Endothelial cell of umbilical vein (primary cell): Measurements from ENCODE around the gene SMTNL2. TPM values are rescaled to one million over a fixed set of nuclear protein-coding genes. Genes with fewer than 3 reads are reported as not detected.

Experiments used
- BruUV-seq: library from RNA; stranded (reverse); fragments of 400-500 nt; replicated peaks from 2 replicates; lab custom pipeline; 2021; lab: Mats Ljungman, UMichigan
- CTCF ChIA-PET: fragments of 300-600, 350-600 bp; sonication (Branson Sonifier 250); formaldehyde crosslinking; loops from one replicate; lab custom pipeline; 2021; ENCODE audit warnings: antibody characterized with exemption, inconsistent platforms; lab: Charles Lee
- POLR2A ChIA-PET: fragments of 300-600, 350-600 bp; sonication (Branson Sonifier 250); formaldehyde crosslinking; loops from one replicate; lab custom pipeline; 2021; ENCODE audit warnings: antibody characterized with exemption, inconsistent platforms; lab: Charles Lee
- DNase-seq: peaks from one replicate; pipeline ENCODE4 v3.0.0-alpha.2; 2011; ENCODE audit warnings: low read depth, low spot score
- FAIRE-seq: peaks from 2 replicates; lab custom pipeline; 2011; peaks lifted over from hg19 to GRCh38; lab: Jason Lieb, UNC
- H2AFZ ChIP-seq: 2 replicates; pipeline ENCODE4 v1.6.0; 2012; ENCODE audit warnings: low read depth, low read length, control low read depth, inconsistent platforms
- H3K27ac ChIP-seq: 2 replicates; pipeline ENCODE4 v1.5.1; 2011; ENCODE audit warnings: low read depth, mild to moderate bottlenecking, control low read depth, low read length, moderate library complexity; ENCODE audit not compliant: insufficient read depth
- H3K27me3 ChIP-seq, 2 experiments: 2 replicates each; pipeline versions ENCODE4 v1.6.0 to v1.6.1; 2011; ENCODE audit warnings: low read length in 2 of 2, mixed read lengths in 1 of 2; ENCODE audit not compliant: control insufficient read depth in 2 of 2, insufficient read depth in 2 of 2
- H3K36me3 ChIP-seq, 2 experiments: 2 replicates in 1 of 2; 3 replicates in 1 of 2; pipeline ENCODE4 v1.5.1; 2011; ENCODE audit warnings: low read length in 2 of 2, mild to moderate bottlenecking in 1 of 2, moderate library complexity in 1 of 2; ENCODE audit not compliant: control insufficient read depth in 2 of 2, insufficient read depth in 2 of 2; ENCODE audit errors: extremely low read depth in 1 of 2
- H3K4me1 ChIP-seq: 3 replicates; pipeline ENCODE4 v1.5.1; 2011; ENCODE audit warnings: mild to moderate bottlenecking, low read length; ENCODE audit not compliant: control insufficient read depth, insufficient read depth; ENCODE audit errors: extremely low read depth
- H3K4me2 ChIP-seq: 2 replicates; pipeline ENCODE4 v1.6.1; 2011; ENCODE audit warnings: low read length, control low read depth, mixed read lengths; ENCODE audit not compliant: insufficient read depth
- H3K4me3 ChIP-seq, 3 experiments: fragments of 200-600 bp in 1 of 3; sonication (generic), shearing (Covaris generic) in 1 of 3; replicated peaks in 1 of 3; 2 replicates each; pipeline ENCODE4 v1.5.1; 2011 to 2016; ENCODE audit warnings: control low read depth in 3 of 3, low read length in 3 of 3, mild to moderate bottlenecking in 2 of 3, inconsistent platforms in 1 of 3, low read depth in 1 of 3, moderate library complexity in 1 of 3; ENCODE audit not compliant: insufficient read depth in 1 of 3
- H3K79me2 ChIP-seq: 2 replicates; pipeline ENCODE4 v1.6.0; 2012; ENCODE audit warnings: low read length, inconsistent platforms; ENCODE audit not compliant: control insufficient read depth, insufficient read depth
- H3K9ac ChIP-seq: replicated peaks from 2 replicates; pipeline ENCODE3; 2011; ENCODE audit warnings: low read length, control low read depth; ENCODE audit not compliant: insufficient read depth; ENCODE audit errors: extremely low read depth
- H3K9me1 ChIP-seq: replicated peaks from 3 replicates; pipeline ENCODE4 v1.6.0; 2011; ENCODE audit warnings: mild to moderate bottlenecking, low read length; ENCODE audit not compliant: control insufficient read depth, insufficient read depth; ENCODE audit errors: extremely low read depth
- H3K9me3 ChIP-seq: replicated peaks from 2 replicates; pipeline ENCODE4 v1.5.1; 2012; ENCODE audit warnings: low read length, inconsistent platforms; ENCODE audit not compliant: control insufficient read depth, insufficient read depth
- H4K20me1 ChIP-seq: replicated peaks from 2 replicates; pipeline ENCODE3; 2011; ENCODE audit warnings: mild to moderate bottlenecking, low read length; ENCODE audit not compliant: control insufficient read depth, insufficient read depth; ENCODE audit errors: extremely low read depth
- EZH2 ChIP-seq: IDR thresholded peaks from 2 replicates; pipeline ENCODE4 v1.6.1; 2012; ENCODE audit warnings: borderline replicate concordance, low read depth, mild to moderate bottlenecking, moderate library complexity, low read length, inconsistent platforms; ENCODE audit not compliant: severe bottlenecking
- FOS ChIP-seq: IDR thresholded peaks from 2 replicates; pipeline ENCODE4 v1.6.1; 2011; ENCODE audit warnings: mild to moderate bottlenecking, low read length, moderate library complexity, borderline replicate concordance; ENCODE audit not compliant: insufficient read depth
- GATA2 ChIP-seq: IDR thresholded peaks from 2 replicates; pipeline ENCODE4 v1.7.0; 2011; ENCODE audit warnings: low read depth, mild to moderate bottlenecking, moderate library complexity, mixed read lengths, low read length; ENCODE audit not compliant: insufficient read length, insufficient read depth
- JUN ChIP-seq: IDR thresholded peaks from 2 replicates; pipeline ENCODE4 v1.6.1; 2011; ENCODE audit warnings: borderline replicate concordance, low read depth; ENCODE audit not compliant: insufficient read length, insufficient read depth
- MYC ChIP-seq: IDR thresholded peaks from one replicate; pipeline ENCODE4 v1.6.1; 2011; ENCODE audit warnings: mild to moderate bottlenecking, low read depth, low read length
- POLR2A ChIP-seq: IDR thresholded peaks from 2 replicates; pipeline ENCODE4 v1.6.1; 2012; ENCODE audit warnings: low read depth, mild to moderate bottlenecking, control low read depth, low read length
- POLR2AphosphoS5 ChIP-seq: IDR thresholded peaks from 2 replicates; pipeline ENCODE4 v1.6.1; 2012; ENCODE audit warnings: low read depth, mild to moderate bottlenecking, control low read depth, low read length, moderate library complexity; ENCODE audit not compliant: insufficient read depth
- dilution Hi-C: fragments of 300-500 bp; cut with MboI; formaldehyde crosslinking; loops from one replicate; pipeline ENCODE4 v1.15.0; 2019; ENCODE audit warnings: low sequenced_read_pairs; ENCODE audit not compliant: extremely low pct_ligation_motif_present
- intact Hi-C: fragments of 100-400 bp; cut with micrococcal nuclease; formaldehyde crosslinking; loops from one replicate; pipeline ENCODE4 v1.10.0; 2022
- polyA plus RNA-seq, 4 experiments: library from polyadenylated mRNA; depleted of rRNA in 3 of 4; stranded (reverse) in 3 of 4; unstranded in 1 of 4; fragments of >200 nt; gene quantifications; 2 replicates each; pipeline versions ENCODE4 v1.2.1 to v1.2.3, GENCODE V29; 2011 to 2012; ENCODE audit warnings: missing spikeins in 1 of 4
- total RNA-seq: library from RNA; stranded (reverse); gene quantifications from 2 replicates; pipeline ENCODE4 v1.2.3, GENCODE V29; 2021
- TF ChIP-seq, protein P1 (sequence below), 2 donors: IDR thresholded peaks; 1 replicate in 1 of 2; 2 replicates in 1 of 2; pipeline ENCODE4 v1.5.1; 2011; ENCODE audit warnings: low read length in 2 of 2, mild to moderate bottlenecking in 2 of 2, moderate library complexity in 2 of 2, control low read depth in 1 of 2, inconsistent platforms in 1 of 2, low read depth in 1 of 2; ENCODE audit not compliant: insufficient read depth in 1 of 2; ENCODE audit errors: extremely low read depth in 1 of 2
- TF ChIP-seq, protein P2 (sequence below): IDR thresholded peaks from 2 replicates; pipeline ENCODE4 v1.6.1; 2011; ENCODE audit not compliant: insufficient read depth, insufficient read length

The SMTNL2 gene
- total and polyA plus RNA-seq, 2 donors (not counting 3 experiments of a cell fraction or from before 2014, with no cell fraction given): not detected

DNA sequence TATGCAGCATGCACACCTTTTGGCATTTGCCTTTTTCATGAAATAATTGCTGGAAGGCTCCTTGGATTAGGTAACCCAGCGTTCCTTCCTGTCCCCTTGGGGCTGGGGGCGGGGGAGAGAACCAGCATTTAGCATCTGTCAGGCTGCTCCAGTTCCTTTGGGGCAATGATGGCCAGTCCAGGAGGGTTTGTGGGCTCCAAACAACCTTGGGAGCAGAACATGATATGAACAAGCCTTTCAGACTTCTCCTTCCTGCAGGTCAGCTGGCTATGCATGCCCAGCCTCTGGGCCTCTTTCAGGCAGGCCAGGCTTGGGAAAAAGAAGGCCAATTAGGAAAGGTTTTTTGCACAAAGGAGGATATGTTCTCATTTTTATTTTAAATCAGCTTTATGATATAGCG is 1.1 kb upstream of the SMTNL2 start:
- Histone ChIP-seq H3K4me1 (no peaks in the 10 kb centered on the region), H2AFZ (no peak overlapping the region), H3K9me1 (no peaks in the 10 kb centered on the region), H3K27me3 (peaks cover 29 to 35% of the 10 kb centered on the region in 2 experiments), H3K4me2 (no peak overlapping the region), H3K27ac (no peak overlapping the region), H3K9ac (no peak overlapping the region), H4K20me1 (no peaks in the 10 kb centered on the region), H3K9me3 (no peaks in the 10 kb centered on the region), H3K4me3 (no peak overlapping the region), H3K79me2 (no peaks in the 10 kb centered on the region), H3K36me3 (no peaks in the 10 kb centered on the region)
- DNase-seq (no peak), FAIRE-seq (no peak)
- no TSS peak for BruUV-seq
- CTCF ChIA-PET: interaction anchor here (2.2 kb wide), 1 partner anchor 16 kb away, joined by 24 read pairs; no protein-coding TSS in a partner anchor
- intact Hi-C loops (no loop called here), dilution Hi-C loops (no loop called here)
- POLR2A ChIA-PET: no interaction called here
- TF ChIP-seq FOS: no peak
- TF ChIP-seq JUN: no peak
- TF ChIP-seq EZH2: no peak
- no peak for TF ChIP-seq GATA2
- TF ChIP-seq POLR2AphosphoS5: no peak
- no peak for TF ChIP-seq POLR2A
- TF ChIP-seq MYC: no peak
- TF ChIP-seq, protein P1, sequence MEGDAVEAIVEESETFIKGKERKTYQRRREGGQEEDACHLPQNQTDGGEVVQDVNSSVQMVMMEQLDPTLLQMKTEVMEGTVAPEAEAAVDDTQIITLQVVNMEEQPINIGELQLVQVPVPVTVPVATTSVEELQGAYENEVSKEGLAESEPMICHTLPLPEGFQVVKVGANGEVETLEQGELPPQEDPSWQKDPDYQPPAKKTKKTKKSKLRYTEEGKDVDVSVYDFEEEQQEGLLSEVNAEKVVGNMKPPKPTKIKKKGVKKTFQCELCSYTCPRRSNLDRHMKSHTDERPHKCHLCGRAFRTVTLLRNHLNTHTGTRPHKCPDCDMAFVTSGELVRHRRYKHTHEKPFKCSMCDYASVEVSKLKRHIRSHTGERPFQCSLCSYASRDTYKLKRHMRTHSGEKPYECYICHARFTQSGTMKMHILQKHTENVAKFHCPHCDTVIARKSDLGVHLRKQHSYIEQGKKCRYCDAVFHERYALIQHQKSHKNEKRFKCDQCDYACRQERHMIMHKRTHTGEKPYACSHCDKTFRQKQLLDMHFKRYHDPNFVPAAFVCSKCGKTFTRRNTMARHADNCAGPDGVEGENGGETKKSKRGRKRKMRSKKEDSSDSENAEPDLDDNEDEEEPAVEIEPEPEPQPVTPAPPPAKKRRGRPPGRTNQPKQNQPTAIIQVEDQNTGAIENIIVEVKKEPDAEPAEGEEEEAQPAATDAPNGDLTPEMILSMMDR (IDR thresholded peaks at IDR 0.05; ENCODE audit: extremely low read depth in 1 of 2, insufficient read depth in 1 of 2, low read depth in 1 of 2, low read length in 2 of 2): no peak
- TF ChIP-seq, protein P2, sequence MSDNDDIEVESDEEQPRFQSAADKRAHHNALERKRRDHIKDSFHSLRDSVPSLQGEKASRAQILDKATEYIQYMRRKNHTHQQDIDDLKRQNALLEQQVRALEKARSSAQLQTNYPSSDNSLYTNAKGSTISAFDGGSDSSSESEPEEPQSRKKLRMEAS: no peak
